K562 (cell line): ENCODE results near the gene UQCRH.
"Not testable (repeated sequence)": the region's sequence is repeated elsewhere in the genome, so short reads cannot be mapped to it uniquely, and the experiment has no call there.

Experiments
- HDAC2 ChIP-seq: fragments of 450-650 bp; IDR thresholded peaks from 2 replicates; pipeline ENCODE4 v1.6.1; 2016; ENCODE audit warnings: mild to moderate bottlenecking
- HMGXB4 ChIP-seq: sonication (generic); formaldehyde crosslinking; IDR thresholded peaks from 2 replicates; pipeline ENCODE4 v1.8.1; 2023; ENCODE audit warnings: mild to moderate bottlenecking, missing genetic modification reagents

DNA sequence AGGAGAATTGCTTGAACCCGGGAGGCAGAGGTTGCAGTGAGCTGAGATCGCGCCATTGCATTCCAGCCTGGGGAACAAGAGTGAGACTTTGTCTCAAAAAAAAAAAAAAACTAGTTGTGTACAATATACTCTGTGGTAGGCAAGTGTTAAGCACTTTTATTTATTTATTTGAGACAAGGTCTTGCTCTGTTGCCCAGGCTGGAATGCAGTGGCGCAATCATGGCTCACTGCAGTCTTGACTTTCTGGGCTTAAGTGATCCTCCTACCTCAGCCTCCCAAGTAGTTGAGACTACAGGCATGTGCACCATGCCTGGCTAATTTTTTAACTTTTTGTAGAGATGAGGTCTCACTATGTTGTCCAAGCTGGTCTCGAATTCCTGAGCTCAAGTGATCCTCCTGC is 52.4 kb downstream of the UQCRH start:
- not testable (repeated sequence) for TF ChIP-seq HMGXB4 (CRISPR knock-in tag); HDAC2
